SJSA1 (cell line): ENCODE results near the gene CLCNKA. TPM values are rescaled to one million over a fixed set of nuclear protein-coding genes. Genes with fewer than 3 reads are reported as not detected.
"Not testable (repeated sequence)": the region's sequence is repeated elsewhere in the genome, so short reads cannot be mapped to it uniquely, and the experiment has no call there.

ENCODE experiments used
- DNase-seq, 2 experiments: peaks; one replicate each; pipeline ENCODE4 v3.0.0-alpha.2; 2015 to 2020; ENCODE audit warnings: low spot score in 2 of 2, low read depth in 1 of 2
- H3K27ac ChIP-seq: fragments of 250-450 bp; sonication (Bioruptor Pico); 2 replicates; pipeline ENCODE4 v1.5.1; 2020; ENCODE audit warnings: mild to moderate bottlenecking, moderate library complexity
- H3K27me3 ChIP-seq: fragments of 250-450 bp; sonication (Bioruptor Pico); replicated peaks from 2 replicates; pipeline ENCODE4 v1.5.1; 2020; ENCODE audit warnings: mild to moderate bottlenecking, moderate library complexity
- H3K36me3 ChIP-seq: fragments of 250-450 bp; sonication (Bioruptor Pico); 2 replicates; pipeline ENCODE4 v1.5.1; 2020; ENCODE audit warnings: mild to moderate bottlenecking
- H3K4me1 ChIP-seq: fragments of 250-450 bp; sonication (Bioruptor Pico); replicated peaks from 2 replicates; pipeline ENCODE4 v1.6.1; 2021; ENCODE audit warnings: mild to moderate bottlenecking
- H3K4me3 ChIP-seq: fragments of 250-450 bp; sonication (Bioruptor Pico); 2 replicates; pipeline ENCODE4 v1.5.1; 2020; ENCODE audit warnings: mild to moderate bottlenecking
- H3K9me3 ChIP-seq: fragments of 250-450 bp; sonication (Bioruptor Pico); replicated peaks from 2 replicates; pipeline ENCODE4 v1.5.1; 2020; ENCODE audit warnings: mild to moderate bottlenecking
- total RNA-seq: library from RNA; depleted of rRNA; stranded (reverse); fragments of >200 nt; shearing (Covaris generic); gene quantifications from 2 replicates; pipeline ENCODE4 v1.2.3, GENCODE V29; 2014

The CLCNKA gene
- total RNA-seq, 1 experiment from 2014 or later: not detected

DNA sequence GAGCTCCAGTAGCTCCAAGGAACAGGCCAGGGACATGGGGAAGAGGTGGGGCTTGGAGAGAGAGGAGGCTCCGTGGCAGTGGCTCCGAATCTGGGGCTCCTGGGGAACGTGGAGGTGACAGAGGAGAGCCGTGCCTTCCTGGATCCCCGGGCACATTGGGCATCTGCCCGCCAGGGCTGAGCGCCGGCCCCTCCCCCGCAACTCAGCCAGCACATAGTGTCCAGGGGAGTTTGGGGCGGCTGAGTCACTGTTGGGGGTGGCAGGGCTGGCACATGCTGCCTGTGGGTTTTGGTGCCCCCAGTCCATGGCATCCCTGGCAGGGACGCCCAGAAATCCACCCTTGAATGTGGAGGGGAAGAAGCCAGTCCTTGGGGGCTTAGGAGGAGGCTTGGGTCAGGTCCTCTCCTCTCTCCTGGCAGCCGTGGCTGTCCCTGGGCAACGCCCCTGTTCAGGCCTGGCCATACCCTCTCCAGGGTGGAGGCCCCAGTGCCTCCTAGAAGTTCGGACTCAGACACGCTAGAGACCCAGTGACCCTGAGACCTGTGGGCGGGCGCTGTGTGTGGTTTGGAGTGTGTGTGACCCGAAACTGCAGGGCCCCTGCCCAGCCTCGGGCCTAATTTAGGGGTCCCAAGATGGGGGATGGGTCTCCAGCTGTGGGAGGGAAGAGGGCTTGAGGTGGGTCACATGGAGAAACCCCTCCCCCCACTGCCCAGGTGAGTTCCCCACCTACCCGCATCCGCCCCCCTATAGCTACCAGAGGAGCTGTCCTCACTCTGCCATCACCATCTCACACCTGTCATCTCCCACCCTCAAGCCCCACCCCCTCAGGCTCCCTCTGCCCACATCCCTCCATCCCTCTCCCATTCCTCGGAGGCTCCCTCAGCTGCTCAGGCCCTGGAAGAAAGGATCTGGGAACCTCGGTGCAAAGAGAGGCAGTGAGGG, 5.6 kb upstream of the CLCNKA start:
- Histone ChIP-seq H3K4me1 (peaks cover 23% of the 10 kb centered on the region), H3K36me3 (no peaks in the 10 kb centered on the region), H3K27me3 (no peaks in the 10 kb centered on the region), H3K4me3 (no peak overlapping the region), H3K27ac (no peak overlapping the region), H3K9me3 (no peaks in the 10 kb centered on the region)
- no peak for DNase-seq

DNA sequence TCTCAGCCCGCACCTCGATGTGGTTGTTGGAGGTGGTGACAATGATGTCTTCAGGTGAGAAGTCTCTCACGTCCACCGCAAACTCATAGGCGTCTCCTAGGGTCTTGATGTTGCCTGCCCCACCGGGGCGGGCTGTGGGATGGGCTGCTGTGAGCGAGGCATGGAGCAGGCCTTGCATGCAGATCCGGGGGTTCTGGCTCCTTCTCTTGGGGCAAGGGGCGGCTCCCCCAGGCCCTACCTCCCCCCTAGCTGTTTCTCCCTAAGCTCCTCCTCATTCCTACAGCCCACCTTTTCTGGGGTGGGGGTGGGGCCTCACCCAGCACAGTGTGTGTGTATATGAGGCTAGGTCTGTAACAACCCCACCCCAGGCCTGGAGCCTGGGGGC, 4.8 kb upstream of the CLCNKA start:
- Histone ChIP-seq H3K9me3 (no peaks in the 10 kb centered on the region), H3K36me3 (no peaks in the 10 kb centered on the region), H3K27ac (no peak overlapping the region), H3K4me1 (peaks cover 23% of the 10 kb centered on the region), H3K4me3 (no peak overlapping the region), H3K27me3 (no peaks in the 10 kb centered on the region)
- no peak for DNase-seq

DNA sequence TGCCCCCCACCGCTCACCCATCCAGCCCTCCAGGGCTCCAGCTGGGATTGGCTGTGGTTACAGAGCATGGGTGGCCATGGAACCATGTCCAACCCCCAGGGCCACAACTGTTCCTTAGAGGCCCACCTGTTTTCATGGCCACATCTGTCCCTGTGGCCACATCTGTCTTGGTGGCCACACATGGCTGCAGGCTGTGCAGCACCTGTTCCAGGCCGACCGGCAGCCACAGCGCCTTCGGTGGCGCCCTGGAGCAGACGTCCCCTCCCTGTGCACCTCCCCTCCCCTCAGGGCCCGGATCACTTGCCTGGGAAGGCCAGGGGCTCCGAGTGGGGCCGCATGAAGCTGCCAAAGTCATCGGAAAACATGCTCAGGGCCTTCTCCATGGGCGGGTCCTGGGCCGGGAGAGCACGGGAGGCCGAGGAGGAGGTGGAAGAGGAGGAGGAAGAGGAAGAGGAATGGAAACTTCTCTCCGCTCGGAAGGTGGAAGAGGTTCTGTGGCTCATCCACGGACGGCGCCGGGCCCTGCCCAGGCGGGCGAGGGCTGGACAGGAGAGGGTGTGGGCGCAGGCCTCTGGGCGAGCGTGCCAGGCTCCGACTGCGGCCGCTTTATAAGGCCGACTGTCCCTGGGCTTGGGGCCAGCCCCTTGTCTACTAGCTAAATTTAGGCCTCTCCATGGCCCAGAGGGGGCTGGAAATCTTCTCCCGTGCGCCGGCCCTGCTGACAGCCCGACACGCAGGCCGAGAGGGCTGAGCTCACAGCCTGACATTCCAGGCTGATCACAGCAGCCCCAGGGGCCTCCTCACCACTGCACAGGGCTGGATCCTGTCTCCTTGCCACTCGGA, 4.2 kb upstream of the CLCNKA start, which contains the start of gene HSPB7:
Gene HSPB7, minus strand, starts transcription at position 583 of the 843 bp plus-strand sequence. Its CDS starts 80 bp downstream, at position 503.
- no peak for DNase-seq
- no peaks in the 10 kb centered on the region for H3K9me3 ChIP-seq
- H3K27me3 ChIP-seq: no peaks in the 10 kb centered on the region
- H3K4me1 ChIP-seq: peaks cover 17% of the 10 kb centered on the region
- no peak within 1 kb of the TSS for H3K4me3 ChIP-seq
- no peak within 1 kb of the TSS for H3K27ac ChIP-seq
- H3K36me3 ChIP-seq: no peaks in the 10 kb centered on the region

DNA sequence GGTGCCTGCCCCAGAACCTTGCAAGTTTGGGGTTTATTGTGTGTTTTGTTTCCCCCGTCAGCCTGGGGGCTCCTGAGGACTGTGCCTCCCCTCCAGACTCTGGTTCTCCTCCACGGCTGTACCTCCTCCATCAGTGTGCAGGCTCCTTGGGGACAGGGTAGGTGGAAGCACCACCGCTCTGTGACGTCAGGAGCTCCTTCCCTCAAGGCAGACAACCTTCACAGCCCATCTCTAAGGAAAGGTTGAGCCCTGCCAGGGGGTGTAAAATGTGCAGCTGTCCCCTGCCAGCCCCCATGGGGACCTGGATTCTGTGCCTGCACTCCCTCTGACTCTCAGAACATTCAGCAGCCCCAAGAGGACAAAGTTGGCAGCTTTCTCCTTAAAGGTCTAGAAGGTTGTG, 3.5 kb upstream of the CLCNKA start:
- Histone ChIP-seq H3K27me3 (no peaks in the 10 kb centered on the region), H3K4me3 (no peak overlapping the region), H3K27ac (no peak overlapping the region), H3K4me1 (peaks cover 11% of the 10 kb centered on the region), H3K36me3 (no peaks in the 10 kb centered on the region), H3K9me3 (no peaks in the 10 kb centered on the region)
- DNase-seq: no peak

DNA sequence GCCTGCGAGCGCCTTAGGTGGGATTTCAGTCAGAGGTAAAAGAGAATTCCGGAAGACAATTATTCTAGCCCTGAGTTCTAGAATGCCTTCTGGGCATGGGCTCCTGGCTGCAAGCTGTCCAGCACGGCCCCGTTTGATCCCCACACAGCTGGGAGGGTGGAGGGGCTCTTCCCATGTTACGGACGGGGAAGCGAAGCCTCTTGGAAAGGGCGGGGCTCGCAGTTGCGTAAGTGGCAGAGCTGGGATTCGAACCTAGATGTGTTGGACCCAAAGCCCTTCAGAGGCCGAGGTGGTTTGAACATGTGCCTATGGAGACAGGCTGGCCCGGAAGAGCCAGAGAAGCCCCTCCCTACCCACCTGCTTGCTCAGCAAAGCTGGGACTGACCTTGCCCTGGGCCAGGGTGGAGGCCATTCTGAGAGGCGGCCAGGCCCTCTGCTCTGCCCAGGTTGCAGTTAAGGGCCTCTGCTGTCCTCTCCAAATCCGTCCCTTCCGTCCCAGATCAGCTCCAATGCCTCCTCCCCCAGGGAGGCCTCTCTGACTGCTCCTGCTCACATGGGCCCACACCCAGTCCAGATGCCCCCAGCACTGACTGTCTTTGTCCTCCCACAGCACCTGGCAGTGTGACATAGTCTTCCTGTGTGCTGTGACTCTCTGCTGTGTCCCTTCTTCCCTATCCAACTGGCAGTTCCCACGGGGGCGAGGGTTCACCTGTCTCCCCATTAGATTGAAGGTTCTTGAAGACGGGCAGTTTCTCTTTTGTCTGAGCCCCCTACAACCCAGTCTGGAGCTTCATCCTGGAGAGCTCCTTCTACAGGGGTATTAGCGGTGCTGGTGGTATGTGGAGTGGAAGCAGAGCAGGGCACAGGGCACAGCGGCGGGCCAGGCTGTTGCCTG, 2.8 kb upstream of the CLCNKA start:
- Histone ChIP-seq H3K27me3 (no peaks in the 10 kb centered on the region), H3K27ac (no peak overlapping the region), H3K4me1 (peaks cover 5% of the 10 kb centered on the region)

DNA sequence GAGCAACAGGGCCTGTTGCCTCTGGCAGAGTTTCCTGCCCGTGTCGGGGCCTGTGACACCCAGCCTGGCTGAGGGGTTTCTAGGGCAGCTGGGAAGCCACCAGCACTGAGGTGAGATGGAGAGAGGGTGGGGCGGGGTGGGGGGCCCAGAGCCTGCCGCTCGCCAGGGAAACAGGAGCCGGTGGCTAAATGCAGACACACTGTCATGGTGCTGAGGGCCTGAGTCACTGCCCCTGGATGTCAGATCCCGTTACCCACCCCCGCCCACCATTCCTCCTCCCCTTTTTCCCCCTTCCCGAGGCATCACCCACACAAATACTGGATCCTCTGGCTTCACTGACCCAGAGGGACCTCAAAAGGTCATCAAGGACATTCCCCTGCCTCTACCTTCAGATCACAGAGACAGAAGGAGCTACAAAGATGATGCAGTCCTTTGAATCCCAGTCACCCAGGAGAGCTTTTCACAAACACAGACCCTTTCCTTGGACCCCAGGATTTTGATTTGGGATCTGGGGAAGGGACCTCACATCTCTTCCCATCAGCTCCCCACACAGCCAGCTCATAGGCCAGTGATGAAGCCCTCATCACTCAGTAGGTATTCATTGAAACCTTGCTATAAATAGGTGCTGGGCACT, 2.1 kb upstream of the CLCNKA start:
- no peaks in the 10 kb centered on the region for H3K36me3 ChIP-seq
- peaks cover 5% of the 10 kb centered on the region for H3K4me1 ChIP-seq
- H3K27ac ChIP-seq: no peak overlapping the region
- no peak overlapping the region for H3K4me3 ChIP-seq
- H3K9me3 ChIP-seq: no peaks in the 10 kb centered on the region
- H3K27me3 ChIP-seq: no peaks in the 10 kb centered on the region
- DNase-seq: no peak

More for the DNA sequence above, 2.8 kb upstream of the CLCNKA start:
- Histone ChIP-seq H3K9me3 (no peaks in the 10 kb centered on the region), H3K36me3 (no peaks in the 10 kb centered on the region), H3K4me3 (no peak overlapping the region)
- DNase-seq: no peak

DNA sequence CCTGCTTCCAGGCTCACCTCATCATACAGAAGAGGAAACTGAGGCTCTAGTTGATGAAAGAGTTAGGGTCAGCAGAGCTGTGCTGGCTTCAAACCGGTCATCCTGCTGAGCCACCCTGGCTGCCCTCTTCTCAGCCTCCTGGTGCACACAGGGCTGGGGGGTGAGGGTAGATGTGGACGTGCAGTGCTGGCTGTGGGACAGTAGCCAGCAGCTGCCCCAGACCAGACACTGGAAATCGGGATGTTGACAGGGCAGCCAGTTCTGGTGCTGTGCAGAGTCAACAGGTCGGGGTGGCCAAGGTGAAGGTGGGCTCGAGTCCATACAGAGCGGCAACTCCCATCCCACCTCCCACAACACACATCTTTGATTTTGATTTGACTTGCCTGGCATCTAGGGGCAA, 1.5 kb upstream of the CLCNKA start:
- Histone ChIP-seq H3K9me3 (no peaks in the 10 kb centered on the region), H3K36me3 (no peaks in the 10 kb centered on the region), H3K4me3 (no peak overlapping the region), H3K4me1 (peaks cover 5% of the 10 kb centered on the region), H3K27ac (no peak overlapping the region), H3K27me3 (no peaks in the 10 kb centered on the region)
- no peak for DNase-seq

DNA sequence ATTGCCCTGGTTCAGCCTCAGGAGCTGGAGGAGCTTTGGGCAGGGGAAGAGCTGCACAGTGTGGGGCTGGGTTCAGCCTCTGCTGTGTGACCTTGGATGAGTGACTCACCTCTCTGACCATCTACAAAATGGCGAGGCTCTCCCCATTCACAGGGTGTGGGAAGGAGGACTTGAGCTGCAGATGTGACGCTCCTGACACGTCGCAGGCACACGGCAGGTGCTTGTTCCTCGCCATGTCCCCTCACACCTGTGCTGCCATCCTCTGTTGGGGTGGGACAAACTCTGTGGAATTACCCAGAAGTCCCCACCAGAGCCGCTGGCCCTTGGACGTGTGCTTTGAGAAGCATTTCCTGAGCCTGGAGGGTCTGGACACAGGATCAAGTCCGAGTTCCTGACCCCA, 958 bp upstream of the CLCNKA start:
- H3K36me3 ChIP-seq, H3K27me3 ChIP-seq, H3K4me1 ChIP-seq, DNase-seq, H3K27ac ChIP-seq, H3K4me3 ChIP-seq, H3K9me3 ChIP-seq: not testable (repeated sequence)

DNA sequence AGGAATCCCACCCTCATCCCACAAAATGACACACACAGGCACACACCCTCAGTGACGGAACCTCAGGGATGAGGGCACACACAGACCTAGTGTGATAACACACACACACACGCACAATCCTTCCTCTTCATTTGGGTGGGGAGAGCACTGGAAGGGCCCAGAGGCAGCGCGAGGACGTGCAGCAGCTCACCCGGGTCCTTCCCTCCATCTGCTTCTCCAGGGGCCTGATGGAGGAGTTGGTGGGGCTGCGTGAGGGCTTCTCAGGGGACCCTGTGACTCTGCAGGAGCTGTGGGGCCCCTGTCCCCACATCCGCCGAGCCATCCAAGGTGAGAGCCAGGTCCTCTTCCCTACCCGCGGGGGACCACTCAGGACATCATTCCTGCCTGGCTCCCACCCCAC, 557 bp downstream of the CLCNKA start:
- Histone ChIP-seq H3K4me3 (no peak overlapping the region), H3K36me3 (no peaks in the 10 kb centered on the region), H3K4me1 (peaks cover 5% of the 10 kb centered on the region), H3K9me3 (no peaks in the 10 kb centered on the region), H3K27ac (no peak overlapping the region), H3K27me3 (no peaks in the 10 kb centered on the region)
- DNase-seq: no peak

DNA sequence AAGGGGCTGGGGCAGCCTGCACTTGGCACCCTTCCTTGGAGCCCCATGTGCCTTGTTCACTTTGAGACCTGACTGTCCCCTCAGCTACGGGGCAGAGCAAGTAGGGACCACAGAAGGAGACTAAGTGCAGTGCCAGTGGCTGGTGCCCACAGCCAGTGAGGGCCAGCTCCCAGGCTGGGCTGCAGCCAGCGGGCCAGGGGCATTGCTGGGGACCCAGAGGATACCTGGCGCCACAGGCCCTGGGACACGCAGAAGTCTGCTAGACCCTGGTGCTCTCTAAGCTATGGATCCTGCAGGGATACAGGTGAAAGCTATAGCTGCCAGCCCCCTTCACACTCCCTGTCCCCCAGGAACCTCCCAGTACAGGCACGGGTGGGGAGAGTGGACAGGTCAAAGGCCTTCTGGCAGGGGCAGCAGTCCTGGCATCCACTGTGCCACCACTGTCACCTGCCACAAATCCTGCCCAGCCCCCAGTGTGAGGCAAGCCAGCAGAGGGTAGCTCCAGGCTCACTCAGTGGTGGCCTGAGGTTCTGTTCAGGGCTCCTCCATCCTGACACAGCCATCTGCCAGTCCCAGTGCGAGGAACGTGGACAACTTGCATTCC, 1.3 kb downstream of the CLCNKA start:
- no peaks in the 10 kb centered on the region for H3K9me3 ChIP-seq
- H3K27ac ChIP-seq: no peak overlapping the region

DNA sequence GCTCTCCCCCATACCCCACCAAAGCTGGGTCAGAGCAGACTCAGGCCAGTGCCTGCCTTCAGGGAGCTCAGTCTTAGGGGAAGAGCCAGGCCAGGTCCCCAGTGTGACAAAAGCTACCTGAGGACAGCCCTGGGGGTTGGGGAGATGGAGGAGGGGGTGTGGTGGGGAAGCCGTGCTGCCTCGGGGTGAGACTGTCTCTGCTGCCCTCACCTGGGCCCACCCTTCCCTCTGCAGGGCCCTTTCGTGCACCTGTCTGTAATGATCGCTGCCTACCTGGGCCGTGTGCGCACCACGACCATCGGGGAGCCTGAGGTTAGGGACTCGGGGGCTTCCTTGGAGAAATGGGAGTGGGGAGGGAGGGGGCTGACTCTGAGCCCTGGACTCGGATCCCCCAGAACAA, 4.5 kb downstream of the CLCNKA start:
- H3K4me3 ChIP-seq, H3K4me1 ChIP-seq, DNase-seq: not testable (repeated sequence)

More for the DNA sequence above, 1.3 kb downstream of the CLCNKA start:
- DNase-seq: no peak
- no peak overlapping the region for H3K4me3 ChIP-seq
- H3K4me1 ChIP-seq: peaks cover 5% of the 10 kb centered on the region
- H3K27me3 ChIP-seq: 0 out of 2 replicates have a peak, but pooled peaks cover 2% of the 10 kb centered on the region
- no peaks in the 10 kb centered on the region for H3K36me3 ChIP-seq

DNA sequence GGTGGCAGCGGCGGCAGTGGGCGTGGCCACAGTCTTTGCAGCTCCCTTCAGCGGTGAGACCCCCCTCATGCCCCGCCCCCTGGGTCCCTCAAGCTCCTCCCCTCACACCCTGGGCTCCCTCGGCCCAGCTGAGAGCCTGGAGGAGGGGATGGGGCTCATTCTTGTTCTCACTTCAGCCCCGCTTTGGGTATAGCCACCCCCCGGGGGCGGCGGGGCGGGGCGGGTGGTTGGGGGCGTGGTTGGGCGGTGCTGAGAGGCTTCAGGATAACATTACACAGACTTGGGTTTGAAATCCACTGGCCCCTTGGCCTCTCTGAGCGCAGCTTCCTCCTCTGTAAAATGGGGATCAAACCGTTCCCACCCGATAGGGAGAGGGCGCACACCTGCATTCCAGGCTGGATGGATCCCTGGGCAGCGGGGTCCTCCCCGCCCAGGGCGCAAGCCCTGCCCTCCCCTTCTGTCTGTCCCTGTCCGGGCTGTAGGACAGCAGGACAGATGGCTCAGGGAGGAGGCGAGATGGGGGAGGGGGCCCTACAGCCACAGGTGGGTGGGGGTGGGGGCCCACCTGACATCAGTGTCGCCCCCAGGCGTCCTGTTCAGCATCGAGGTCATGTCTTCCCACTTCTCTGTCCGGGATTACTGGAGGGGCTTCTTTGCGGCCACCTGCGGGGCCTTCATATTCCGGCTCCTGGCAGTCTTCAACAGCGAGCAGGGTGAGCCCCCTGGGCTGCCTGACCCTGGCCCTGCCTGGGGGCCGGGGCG, 5.1 kb downstream of the CLCNKA start:
- DNase-seq: no peak
- H3K4me3 ChIP-seq: no peak overlapping the region
- no peak overlapping the region for H3K27ac ChIP-seq
- no peaks in the 10 kb centered on the region for H3K4me1 ChIP-seq
- H3K9me3 ChIP-seq: no peaks in the 10 kb centered on the region
- H3K27me3 ChIP-seq: 0 out of 2 replicates have a peak, but pooled peaks cover 3% of the 10 kb centered on the region
- H3K36me3 ChIP-seq: no peaks in the 10 kb centered on the region

More for the DNA sequence above, 4.5 kb downstream of the CLCNKA start:
- not testable (repeated sequence) for H3K9me3 ChIP-seq, H3K27me3 ChIP-seq, H3K36me3 ChIP-seq, H3K27ac ChIP-seq
